ENCODE measurements around the gene SUMO2. TPM values are rescaled to one million over a fixed set of nuclear protein-coding genes. Genes with fewer than 3 reads are reported as not detected.
A peak's percentile ranks its signal among the peaks of the same experiment; 100 is the strongest.

SUMO2 gene
- 886 TPM for polyA plus RNA-seq (2013, experiment 1 of 4)
- 882 TPM for polyA plus RNA-seq (2013, experiment 2 of 4)
- polyA plus RNA-seq (2013, experiment 3 of 4), result 670 TPM
- polyA plus RNA-seq (2013, experiment 4 of 4), result 770 TPM

GRCh38 chr17:75182569-75183436 lies at the start of gene SUMO2:
Gene SUMO2 (minus strand): TSS chr17:75182959. CDS start chr17:75182834, 125 bp downstream.
- Histone ChIP-seq H3K36me3 (ENCODE audit: control insufficient read depth, insufficient read depth, low read length) (peaks cover 10% of the 10 kb centered on the region), H3K27ac (ENCODE audit: insufficient read depth, low read depth, low read length, poor library complexity, severe bottlenecking) (peak within 1 kb of the TSS; percentile 94), H3K27me3 (ENCODE audit: control insufficient read depth, insufficient read depth, low read length, poor library complexity, severe bottlenecking) (no peaks in the 10 kb centered on the region), H3K4me1 (ENCODE audit: control insufficient read depth, insufficient read depth, low read length) (no peaks in the 10 kb centered on the region), H3K4me3 (ENCODE audit: insufficient read depth, low read depth, low read length) (peak within 1 kb of the TSS; percentile 73), H3K9me3 (ENCODE audit: control insufficient read depth, low read length) (no peaks in the 10 kb centered on the region)
- 2% methylated on average over 90 to 91 of the region's 92 CpGs for WGBS, 2 experiments

GRCh38 chr17:75231741-75232464 lies 49.1 kb upstream of the SUMO2 start:
- WGBS, 2 experiments, result 96 to 97% methylated on average over 18 of the region's 18 CpGs
- Histone ChIP-seq H3K9me3 (ENCODE audit: control insufficient read depth, low read length) (no peaks in the 10 kb centered on the region), H3K4me3 (ENCODE audit: insufficient read depth, low read depth, low read length) (no peak overlapping the region), H3K27ac (ENCODE audit: insufficient read depth, low read depth, low read length, poor library complexity, severe bottlenecking) (no peak overlapping the region), H3K27me3 (ENCODE audit: control insufficient read depth, insufficient read depth, low read length, poor library complexity, severe bottlenecking) (no peaks in the 10 kb centered on the region), H3K4me1 (ENCODE audit: control insufficient read depth, insufficient read depth, low read length) (no peaks in the 10 kb centered on the region), H3K36me3 (ENCODE audit: control insufficient read depth, insufficient read depth, low read length) (peaks cover 67% of the 10 kb centered on the region)

- Histone ChIP-seq H3K4me1 (ENCODE audit: control insufficient read depth, insufficient read depth, low read length) (no peaks in the 10 kb centered on the region), H3K9me3 (ENCODE audit: control insufficient read depth, low read length) (no peaks in the 10 kb centered on the region), H3K4me3 (ENCODE audit: insufficient read depth, low read depth, low read length) (no peak overlapping the region), H3K27ac (ENCODE audit: insufficient read depth, low read depth, low read length, poor library complexity, severe bottlenecking) (no peak overlapping the region), H3K36me3 (ENCODE audit: control insufficient read depth, insufficient read depth, low read length) (peaks cover 68% of the 10 kb centered on the region), H3K27me3 (ENCODE audit: control insufficient read depth, insufficient read depth, low read length, poor library complexity, severe bottlenecking) (no peaks in the 10 kb centered on the region)
- 94 to 96% methylated on average over 8 of the region's 8 CpGs for WGBS, 2 experiments
Observed at GRCh38 chr17:75231071-75231470, 48.3 kb upstream of the SUMO2 start.

- H3K27ac ChIP-seq (ENCODE audit: insufficient read depth, low read depth, low read length, poor library complexity, severe bottlenecking), result no peak overlapping the region
- no peak overlapping the region for H3K4me3 ChIP-seq (ENCODE audit: insufficient read depth, low read depth, low read length)
- H3K27me3 ChIP-seq (ENCODE audit: control insufficient read depth, insufficient read depth, low read length, poor library complexity, severe bottlenecking), result no peaks in the 10 kb centered on the region
- H3K9me3 ChIP-seq (ENCODE audit: control insufficient read depth, low read length), result no peaks in the 10 kb centered on the region
- H3K4me1 ChIP-seq (ENCODE audit: control insufficient read depth, insufficient read depth, low read length), result no peaks in the 10 kb centered on the region
- H3K36me3 ChIP-seq (ENCODE audit: control insufficient read depth, insufficient read depth, low read length), result peaks cover 57% of the 10 kb centered on the region
- 95% methylated on average over 4 of the region's 4 CpGs for WGBS, 2 experiments
Observed at GRCh38 chr17:75228847-75229246, 46.1 kb upstream of the SUMO2 start.

GRCh38 chr17:75228305-75228704 lies 45.5 kb upstream of the SUMO2 start:
- Histone ChIP-seq H3K4me3 (ENCODE audit: insufficient read depth, low read depth, low read length) (no peak overlapping the region), H3K36me3 (ENCODE audit: control insufficient read depth, insufficient read depth, low read length) (peaks cover 57% of the 10 kb centered on the region)
- 97 to 98% methylated on average over 2 of the region's 2 CpGs for WGBS, 2 experiments

GRCh38 chr17:75227729-75228128 lies 45.0 kb upstream of the SUMO2 start:
- H3K4me3 ChIP-seq (ENCODE audit: insufficient read depth, low read depth, low read length), result no peak overlapping the region
- H3K27ac ChIP-seq (ENCODE audit: insufficient read depth, low read depth, low read length, poor library complexity, severe bottlenecking), result no peak overlapping the region
- H3K27me3 ChIP-seq (ENCODE audit: control insufficient read depth, insufficient read depth, low read length, poor library complexity, severe bottlenecking), result no peaks in the 10 kb centered on the region
- H3K4me1 ChIP-seq (ENCODE audit: control insufficient read depth, insufficient read depth, low read length), result no peaks in the 10 kb centered on the region
- peaks cover 53% of the 10 kb centered on the region for H3K36me3 ChIP-seq (ENCODE audit: control insufficient read depth, insufficient read depth, low read length)
- WGBS, 2 experiments, result 95 to 96% methylated on average over 4 to 5 of the region's 5 CpGs
- no peaks in the 10 kb centered on the region for H3K9me3 ChIP-seq (ENCODE audit: control insufficient read depth, low read length)

More at GRCh38 chr17:75228305-75228704, 45.5 kb upstream of the SUMO2 start:
- no peaks in the 10 kb centered on the region for H3K27me3 ChIP-seq (ENCODE audit: control insufficient read depth, insufficient read depth, low read length, poor library complexity, severe bottlenecking)
- no peak overlapping the region for H3K27ac ChIP-seq (ENCODE audit: insufficient read depth, low read depth, low read length, poor library complexity, severe bottlenecking)
- H3K4me1 ChIP-seq (ENCODE audit: control insufficient read depth, insufficient read depth, low read length), result no peaks in the 10 kb centered on the region
- H3K9me3 ChIP-seq (ENCODE audit: control insufficient read depth, low read length), result no peaks in the 10 kb centered on the region

GRCh38 chr17:75225016-75225415 lies 42.3 kb upstream of the SUMO2 start:
- WGBS, 2 experiments, result 87% methylated on average over 14 of the region's 14 CpGs
- Histone ChIP-seq H3K4me3 (ENCODE audit: insufficient read depth, low read depth, low read length) (no peak overlapping the region), H3K9me3 (ENCODE audit: control insufficient read depth, low read length) (no peaks in the 10 kb centered on the region), H3K27me3 (ENCODE audit: control insufficient read depth, insufficient read depth, low read length, poor library complexity, severe bottlenecking) (no peaks in the 10 kb centered on the region), H3K36me3 (ENCODE audit: control insufficient read depth, insufficient read depth, low read length) (peaks cover 44% of the 10 kb centered on the region), H3K4me1 (ENCODE audit: control insufficient read depth, insufficient read depth, low read length) (no peaks in the 10 kb centered on the region), H3K27ac (ENCODE audit: insufficient read depth, low read depth, low read length, poor library complexity, severe bottlenecking) (no peak overlapping the region)

GRCh38 chr17:75219815-75220214 lies 37.1 kb upstream of the SUMO2 start:
- Histone ChIP-seq H3K36me3 (ENCODE audit: control insufficient read depth, insufficient read depth, low read length) (peaks cover 31% of the 10 kb centered on the region), H3K9me3 (ENCODE audit: control insufficient read depth, low read length) (no peaks in the 10 kb centered on the region), H3K27me3 (ENCODE audit: control insufficient read depth, insufficient read depth, low read length, poor library complexity, severe bottlenecking) (no peaks in the 10 kb centered on the region), H3K4me1 (ENCODE audit: control insufficient read depth, insufficient read depth, low read length) (no peaks in the 10 kb centered on the region), H3K27ac (ENCODE audit: insufficient read depth, low read depth, low read length, poor library complexity, severe bottlenecking) (no peak overlapping the region), H3K4me3 (ENCODE audit: insufficient read depth, low read depth, low read length) (no peak overlapping the region)
- 95 to 96% methylated on average over 3 of the region's 3 CpGs for WGBS, 2 experiments

- peak overlapping the region; percentile 1 for H3K27ac ChIP-seq (ENCODE audit: insufficient read depth, low read depth, low read length, poor library complexity, severe bottlenecking)
- WGBS, 2 experiments, result 77 to 79% methylated on average over 6 of the region's 6 CpGs
- peaks cover 40% of the 10 kb centered on the region for H3K36me3 ChIP-seq (ENCODE audit: control insufficient read depth, insufficient read depth, low read length)
- H3K27me3 ChIP-seq (ENCODE audit: control insufficient read depth, insufficient read depth, low read length, poor library complexity, severe bottlenecking), result no peaks in the 10 kb centered on the region
- no peaks in the 10 kb centered on the region for H3K9me3 ChIP-seq (ENCODE audit: control insufficient read depth, low read length)
- no peak overlapping the region for H3K4me3 ChIP-seq (ENCODE audit: insufficient read depth, low read depth, low read length)
- no peaks in the 10 kb centered on the region for H3K4me1 ChIP-seq (ENCODE audit: control insufficient read depth, insufficient read depth, low read length)
Observed at GRCh38 chr17:75218131-75218530, 35.4 kb upstream of the SUMO2 start.

GRCh38 chr17:75209061-75209460 lies 26.3 kb upstream of the SUMO2 start:
- Histone ChIP-seq H3K9me3 (ENCODE audit: control insufficient read depth, low read length) (no peaks in the 10 kb centered on the region), H3K36me3 (ENCODE audit: control insufficient read depth, insufficient read depth, low read length) (peaks cover 22% of the 10 kb centered on the region), H3K4me1 (ENCODE audit: control insufficient read depth, insufficient read depth, low read length) (peaks cover 5% of the 10 kb centered on the region), H3K27me3 (ENCODE audit: control insufficient read depth, insufficient read depth, low read length, poor library complexity, severe bottlenecking) (no peaks in the 10 kb centered on the region), H3K4me3 (ENCODE audit: insufficient read depth, low read depth, low read length) (no peak overlapping the region), H3K27ac (ENCODE audit: insufficient read depth, low read depth, low read length, poor library complexity, severe bottlenecking) (no peak overlapping the region)
- 89 to 93% methylated on average over 3 of the region's 3 CpGs for WGBS, 2 experiments
